H1 (cell line): Measurements from ENCODE around the gene GSKIP. TPM values are rescaled to one million over a fixed set of nuclear protein-coding genes. Genes with fewer than 3 reads are reported as not detected.

ENCODE experiments used
- CTCF ChIP-seq, 3 experiments: IDR thresholded peaks; 1 replicate in 2 of 3; 2 replicates in 1 of 3; pipeline versions ENCODE4 v1.5.1 to v1.6.1; 2011; ENCODE audit warnings: low read length in 3 of 3, mild to moderate bottlenecking in 3 of 3, inconsistent platforms in 2 of 3, low read depth in 1 of 3, moderate library complexity in 1 of 3; ENCODE audit not compliant: insufficient read depth in 1 of 3; ENCODE audit errors: control extremely low read depth in 1 of 3
- polyA plus RNA-seq, 7 experiments: library from polyadenylated mRNA; depleted of rRNA in 3 of 7; stranded (reverse) in 5 of 7; unstranded in 2 of 7; fragments of >200 nt in 5 of 7; fragments of 200-250 nt in 2 of 7; gene quantifications; 1 replicate in 5 of 7; 2 replicates in 1 of 7; 4 replicates in 1 of 7; pipeline versions ENCODE4 v1.2.1 to v1.2.3, GENCODE V29; 2011 to 2013; ENCODE audit warnings: missing spikeins in 2 of 7, mixed read lengths in 2 of 7
- total RNA-seq: library from RNA; stranded (reverse); fragmentation: NEBNext Ultra II Directional; extraction: Animal tissue kit (Norgen Biotek cat#: 25700); gene quantifications from 2 replicates; pipeline ENCODE4 v1.2.1, GENCODE V29; 2021

The GSKIP gene
- total and polyA plus RNA-seq, 2 of the 8 experiments (the other 6 are each of a cell fraction or from before 2014, with no cell fraction given): 20.3 to 37.1 TPM

- no peak for TF ChIP-seq CTCF (IDR thresholded peaks at IDR 0.05; ENCODE audit: control extremely low read depth in 1 of 3, insufficient read depth in 1 of 3, low read depth in 1 of 3, low read length in 3 of 3)
Observed at GRCh38 chr14:96362965-96363750, at the start of gene GSKIP, which contains the start of gene ATG2B (continued).
